ENCODE data around the gene GATB. TPM values are rescaled to one million over a fixed set of nuclear protein-coding genes. Genes with fewer than 3 reads are reported as not detected.
"Not testable (repeated sequence)": the region's sequence is repeated elsewhere in the genome, so short reads cannot be mapped to it uniquely, and the experiment has no call there.

The GATB gene
- total RNA-seq, 2 donors from 2014 or later = 28.1 to 131 TPM

- no peak for DNase-seq (ENCODE audit: low spot score)
- H3K27ac ChIP-seq = no peak overlapping the region
- no peaks in the 10 kb centered on the region for H3K36me3 ChIP-seq
- no peaks in the 10 kb centered on the region for H3K27me3 ChIP-seq
- TF ChIP-seq CTCF (IDR thresholded peaks at IDR 0.05) = no peak
- H3K4me3 ChIP-seq = no peak overlapping the region
- H3K4me1 ChIP-seq = peaks cover 0 to 19% of the 10 kb centered on the region in 2 donors
- H3K9me3 ChIP-seq = no peaks in the 10 kb centered on the region
These were observed 17.5 kb downstream of the GATB start for GRCh38 chr4:151743128-151743854.

- peaks cover 0 to 13% of the 10 kb centered on the region in 2 donors for H3K9me3 ChIP-seq
- H3K27ac ChIP-seq = no peak overlapping the region
- no peaks in the 10 kb centered on the region for H3K27me3 ChIP-seq
- DNase-seq (ENCODE audit: low spot score) = no peak
- H3K4me3 ChIP-seq = no peak overlapping the region
- TF ChIP-seq CTCF (IDR thresholded peaks at IDR 0.05) = no peak
- H3K4me1 ChIP-seq = no peaks in the 10 kb centered on the region
- H3K36me3 ChIP-seq = peaks cover 9% of the 10 kb centered on the region
These were observed 21.9 kb downstream of the GATB start for GRCh38 chr4:151738720-151739517.

GRCh38 chr4:151736852-151737251 lies 24.0 kb downstream of the GATB start:
- H3K9me3 ChIP-seq = peaks cover 0 to 13% of the 10 kb centered on the region in 2 donors
- not testable (repeated sequence) for H3K4me1 ChIP-seq; H3K36me3 ChIP-seq; H3K27me3 ChIP-seq; H3K4me3 ChIP-seq; DNase-seq (ENCODE audit: low spot score); H3K27ac ChIP-seq

GRCh38 chr4:151736361-151736760 lies 24.4 kb downstream of the GATB start:
- no peak for DNase-seq (ENCODE audit: low spot score)
- no peak overlapping the region for H3K4me3 ChIP-seq
- peaks cover 0 to 13% of the 10 kb centered on the region in 2 donors for H3K9me3 ChIP-seq
- H3K36me3 ChIP-seq = peaks cover 9% of the 10 kb centered on the region
- no peak overlapping the region for H3K27ac ChIP-seq
- no peak for TF ChIP-seq CTCF (IDR thresholded peaks at IDR 0.05)
- H3K27me3 ChIP-seq = no peaks in the 10 kb centered on the region
- no peaks in the 10 kb centered on the region for H3K4me1 ChIP-seq

GRCh38 chr4:151731670-151732069 lies 29.1 kb downstream of the GATB start:
- H3K27me3 ChIP-seq; H3K4me3 ChIP-seq; DNase-seq (ENCODE audit: low spot score); H3K9me3 ChIP-seq; H3K36me3 ChIP-seq; H3K27ac ChIP-seq; H3K4me1 ChIP-seq: not testable (repeated sequence)

GRCh38 chr4:151729731-151730559 lies 30.9 kb downstream of the GATB start:
- H3K9me3 ChIP-seq = no peaks in the 10 kb centered on the region
- no peak for DNase-seq (ENCODE audit: low spot score)
- H3K27me3 ChIP-seq = no peaks in the 10 kb centered on the region
- TF ChIP-seq CTCF (IDR thresholded peaks at IDR 0.05) = no peak
- no peaks in the 10 kb centered on the region for H3K4me1 ChIP-seq
- no peak overlapping the region for H3K27ac ChIP-seq
- H3K36me3 ChIP-seq = no peaks in the 10 kb centered on the region
- H3K4me3 ChIP-seq = no peak overlapping the region

Measured in right atrium auricular region (tissue), 2 donors.